ENCODE results near the gene POP4. TPM values are rescaled to one million over a fixed set of nuclear protein-coding genes. Genes with fewer than 3 reads are reported as not detected.
A peak's percentile ranks its signal among the peaks of the same experiment; 100 is the strongest.

The POP4 gene
- total and polyA plus RNA-seq, 2 of the 13 experiments (the other 11 are each of a cell fraction or from before 2014, with no cell fraction given): 32.2 to 84.0 TPM

- TF ChIP-seq TP53 (CRISPR knock-in tag; conservative IDR thresholded peaks at IDR 0.05) (0 out of 2 replicates have a peak, but pooled peaks have one; percentile 52), FOXC1 (CRISPR knock-in tag; IDR thresholded peaks at IDR 0.05; ENCODE audit: borderline replicate concordance) (peak; percentile 90; the same call in 1 of the 2 replicates), POGK (CRISPR knock-in tag; conservative IDR thresholded peaks at IDR 0.05) (no peak; the same call in 1 of the 2 replicates), USF2 (IDR thresholded peaks at IDR 0.05; ENCODE audit: low read depth, low read length) (no peak), USF2 (CRISPR knock-in tag; IDR thresholded peaks at IDR 0.05; ENCODE audit: borderline replicate concordance) (no peak), FOXO1 (CRISPR knock-in tag; IDR thresholded peaks at IDR 0.05) (no peak), SNAI1 (CRISPR knock-in tag; IDR thresholded peaks at IDR 0.05; ENCODE audit: borderline replicate concordance) (no peak), ZNF652 (CRISPR knock-in tag; IDR thresholded peaks at IDR 0.05; ENCODE audit: borderline replicate concordance, low read depth) (no peak), NR2C2 (CRISPR knock-in tag; IDR thresholded peaks at IDR 0.05; ENCODE audit: borderline replicate concordance) (peak; percentile 75; the same call in 1 of the 2 replicates), ZSCAN25 (CRISPR knock-in tag; IDR thresholded peaks at IDR 0.05) (no peak), ZNF788 (CRISPR knock-in tag; IDR thresholded peaks at IDR 0.05; ENCODE audit: borderline replicate concordance) (peak; percentile 69; the same call in 1 of the 2 replicates), ZNF101 (CRISPR knock-in tag; IDR thresholded peaks at IDR 0.05; ENCODE audit: borderline replicate concordance, low read depth) (no peak), RAD21 (CRISPR knock-in tag; IDR thresholded peaks at IDR 0.05) (no peak), ZNF549 (CRISPR knock-in tag; IDR thresholded peaks at IDR 0.05) (no peak), GTF3A (CRISPR knock-in tag; conservative IDR thresholded peaks at IDR 0.05) (no peak), STAT5B (CRISPR knock-in tag; IDR thresholded peaks at IDR 0.05) (no peak), WIZ (CRISPR knock-in tag; IDR thresholded peaks at IDR 0.05) (peak; percentile 35; the same call in 1 of the 2 replicates), ZNF674 (CRISPR knock-in tag; IDR thresholded peaks at IDR 0.05; ENCODE audit: low read depth) (no peak), POLR2AphosphoS2 (IDR thresholded peaks at IDR 0.05; ENCODE audit: low read depth, low read length) (no peak; the same call in 1 of the 2 replicates), BHLHE40 (IDR thresholded peaks at IDR 0.05; ENCODE audit: low read length) (no peak), SMAD9 (CRISPR knock-in tag; IDR thresholded peaks at IDR 0.05) (no peak), ZEB1 (IDR thresholded peaks at IDR 0.05; ENCODE audit: insufficient replicate concordance, low read depth) (no peak), ZNF607 (CRISPR knock-in tag; IDR thresholded peaks at IDR 0.05; ENCODE audit: borderline replicate concordance) (no peak), GLMP (CRISPR knock-in tag; IDR thresholded peaks at IDR 0.05; ENCODE audit: borderline replicate concordance) (no peak), MYNN (CRISPR knock-in tag; IDR thresholded peaks at IDR 0.05; ENCODE audit: low read depth) (no peak), ZNF839 (CRISPR knock-in tag; IDR thresholded peaks at IDR 0.05; ENCODE audit: borderline replicate concordance) (0 out of 2 replicates have a peak, but pooled peaks have one; percentile 72)
Measured at GRCh38 chr19:29605653-29606419, at the start of gene POP4 (continued).
